ENCODE data around the gene ODC1.
"Not testable (repeated sequence)": the region's sequence is repeated elsewhere in the genome, so short reads cannot be mapped to it uniquely, and the experiment has no call there.

The ODC1 gene

DNA sequence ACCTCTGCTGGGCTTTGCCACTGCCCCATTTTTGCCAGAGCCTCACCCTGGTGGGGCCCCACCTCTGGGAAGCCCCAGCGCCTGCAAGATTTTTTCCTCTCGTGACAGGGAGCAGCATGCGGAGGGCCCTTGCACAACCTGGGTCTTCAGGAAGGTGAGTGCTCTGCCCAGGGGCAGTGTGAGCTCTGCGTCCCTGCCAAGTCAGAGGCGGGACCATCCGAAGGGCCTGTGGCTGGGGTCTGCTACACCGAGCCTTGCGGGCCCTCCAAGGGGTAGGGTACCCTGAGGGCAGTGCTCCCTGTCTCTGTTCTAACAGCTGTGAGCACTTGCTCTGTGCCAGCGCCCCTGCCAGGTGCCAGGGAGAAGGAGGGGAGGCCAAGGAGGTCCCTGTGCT, 5.8 kb upstream of the ODC1 start:
- DNase-seq (ENCODE audit: low read depth in 1 of 2, low spot score in 1 of 2): no peak

DNA sequence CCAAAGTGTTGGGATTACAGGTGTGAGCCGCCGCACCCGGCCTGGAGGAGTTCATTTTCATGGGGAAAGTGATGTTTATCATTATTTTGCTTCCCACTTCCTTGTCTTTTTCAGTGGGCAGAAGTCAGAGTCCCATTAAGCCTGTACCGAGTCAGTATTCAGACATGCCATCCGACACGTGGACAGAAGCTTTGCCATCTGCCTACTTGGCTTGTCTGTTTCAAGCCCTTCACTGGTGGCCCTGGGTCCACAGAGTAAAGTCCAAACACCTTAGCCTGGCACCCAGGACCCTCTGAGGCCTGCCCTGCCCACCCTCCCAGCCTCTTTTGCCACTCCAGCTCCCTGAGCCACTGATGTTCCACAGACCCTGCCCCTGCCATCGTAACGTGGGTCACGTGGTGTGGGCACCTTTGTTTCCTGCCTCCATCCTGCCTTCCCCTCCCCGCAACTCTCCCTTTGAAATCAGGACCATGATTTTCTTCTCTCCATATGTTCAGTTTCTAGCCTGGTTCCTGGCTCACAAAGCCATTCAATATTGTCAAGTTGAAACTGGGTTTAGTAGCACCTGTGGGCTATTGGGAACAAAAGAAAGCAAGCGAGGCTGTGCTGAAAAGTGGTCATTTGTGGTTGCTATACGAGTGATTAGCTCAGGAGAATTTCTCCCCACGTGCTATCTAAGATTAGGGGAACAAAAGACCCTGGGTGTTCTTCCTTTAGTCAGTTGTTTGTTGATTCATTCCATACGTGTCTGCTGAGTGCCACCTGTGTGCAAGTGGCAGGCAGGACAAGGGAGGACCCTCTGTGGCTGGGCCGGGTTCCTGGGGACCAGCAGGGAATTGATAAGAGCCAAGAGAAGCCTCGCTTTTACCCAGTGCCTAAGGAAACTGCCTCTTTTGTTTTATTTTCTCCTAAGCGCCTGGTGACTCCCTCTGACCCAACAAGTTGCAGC, 5.1 kb upstream of the ODC1 start:
- no peak for DNase-seq (ENCODE audit: low read depth in 1 of 2, low spot score in 1 of 2)

DNA sequence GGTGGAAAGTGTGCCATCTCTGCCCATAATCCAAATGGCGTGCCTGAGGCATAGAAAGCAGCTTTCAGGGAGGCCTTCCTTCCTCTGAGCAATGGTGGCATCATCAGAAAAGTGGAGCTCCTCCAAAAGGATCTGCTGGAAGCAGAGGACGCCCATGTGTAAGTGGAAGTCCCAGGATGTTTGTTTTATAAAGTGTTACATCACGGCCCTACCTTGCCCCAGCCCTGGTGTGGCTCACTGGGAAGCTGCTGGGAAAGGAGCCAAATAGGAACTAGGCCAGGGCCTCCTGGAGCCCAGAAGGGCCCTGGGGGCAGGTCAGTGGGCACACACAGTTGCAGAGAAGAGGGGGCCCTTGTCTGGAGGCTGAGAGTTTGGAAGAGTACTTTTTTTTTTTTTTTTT, 4.2 kb upstream of the ODC1 start:
- no peak for DNase-seq (ENCODE audit: low read depth in 1 of 2, low spot score in 1 of 2)

DNA sequence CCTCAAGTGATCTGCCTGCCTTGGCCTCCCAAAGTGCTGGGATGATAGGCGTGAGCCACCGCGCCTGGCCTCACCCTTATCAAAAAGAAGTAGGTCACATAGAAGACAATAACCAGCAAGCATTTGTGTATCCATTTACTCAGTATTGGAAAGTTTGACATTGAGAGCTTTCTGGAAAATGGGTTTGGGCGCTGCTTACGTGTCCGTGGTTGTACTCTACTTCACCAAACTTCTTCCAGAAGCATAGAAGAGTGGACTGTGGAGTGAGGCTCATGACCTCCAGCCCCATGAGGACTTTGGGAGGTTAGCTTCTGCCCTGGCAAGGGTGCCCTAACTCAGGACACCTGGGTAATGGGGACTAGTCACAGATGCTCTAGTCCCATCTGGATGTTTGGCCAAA, 3.7 kb upstream of the ODC1 start:
- no peak for DNase-seq (ENCODE audit: low read depth in 1 of 2, low spot score in 1 of 2)

DNA sequence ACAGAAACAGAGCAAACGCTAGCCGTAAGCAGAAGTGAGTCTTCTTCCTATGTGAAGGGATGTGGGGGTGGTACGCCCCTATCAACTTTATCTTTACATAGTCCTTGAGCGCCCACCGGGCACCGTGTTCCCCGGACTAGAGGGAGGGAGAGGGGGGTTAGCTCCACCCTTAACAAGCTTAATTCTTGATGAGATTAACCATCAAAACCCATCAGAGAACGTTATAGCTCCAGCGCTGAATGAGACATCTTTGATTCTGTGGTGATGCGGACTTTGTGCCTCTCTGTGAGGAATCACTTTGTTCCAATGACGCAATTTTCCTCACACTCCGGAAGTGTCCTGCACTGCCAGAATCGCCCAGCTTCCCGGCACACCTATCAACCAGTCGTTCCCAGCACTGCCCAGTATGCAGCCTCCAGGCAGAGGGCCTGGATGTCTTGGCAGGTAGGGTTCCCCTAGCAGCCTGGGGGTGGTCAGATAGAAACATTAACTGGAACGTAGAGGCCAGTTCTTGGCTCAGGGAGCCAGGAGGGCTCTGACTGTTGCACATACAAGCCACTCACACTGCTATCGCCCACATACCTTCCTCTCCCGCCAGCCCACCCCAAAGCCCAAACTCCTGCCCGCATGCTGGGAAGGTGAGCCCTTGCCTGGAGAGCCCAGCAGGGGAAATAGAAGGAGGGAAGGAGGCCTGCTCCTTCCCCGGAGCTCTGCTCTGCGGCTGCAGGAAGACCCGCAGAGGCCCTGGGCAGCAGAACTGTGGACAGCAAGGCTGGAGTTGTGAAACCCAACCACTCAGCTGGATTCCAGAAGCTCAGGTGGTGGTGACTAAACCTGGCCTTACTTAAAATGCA, 1.9 kb upstream of the ODC1 start:
- no peak for DNase-seq (ENCODE audit: low read depth in 1 of 2, low spot score in 1 of 2)

DNA sequence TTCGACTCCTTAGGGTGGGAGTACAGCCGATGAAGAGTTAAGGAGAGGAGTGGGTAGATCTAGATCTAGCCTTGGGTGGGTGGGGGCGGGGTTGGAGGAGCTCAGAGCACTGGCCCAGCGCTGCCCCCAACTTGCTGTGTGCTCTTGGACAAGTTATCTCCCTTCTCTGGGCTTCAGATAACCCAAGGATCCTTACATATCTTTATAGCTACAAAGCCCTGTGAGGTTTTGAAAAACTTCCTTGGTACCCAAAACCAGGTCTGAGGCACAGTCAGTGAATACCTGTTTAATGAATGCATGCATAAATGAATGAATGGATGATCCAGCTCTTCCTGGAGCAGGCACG, 1.3 kb upstream of the ODC1 start:
- DNase-seq (ENCODE audit: low read depth in 1 of 2, low spot score in 1 of 2): no peak

DNA sequence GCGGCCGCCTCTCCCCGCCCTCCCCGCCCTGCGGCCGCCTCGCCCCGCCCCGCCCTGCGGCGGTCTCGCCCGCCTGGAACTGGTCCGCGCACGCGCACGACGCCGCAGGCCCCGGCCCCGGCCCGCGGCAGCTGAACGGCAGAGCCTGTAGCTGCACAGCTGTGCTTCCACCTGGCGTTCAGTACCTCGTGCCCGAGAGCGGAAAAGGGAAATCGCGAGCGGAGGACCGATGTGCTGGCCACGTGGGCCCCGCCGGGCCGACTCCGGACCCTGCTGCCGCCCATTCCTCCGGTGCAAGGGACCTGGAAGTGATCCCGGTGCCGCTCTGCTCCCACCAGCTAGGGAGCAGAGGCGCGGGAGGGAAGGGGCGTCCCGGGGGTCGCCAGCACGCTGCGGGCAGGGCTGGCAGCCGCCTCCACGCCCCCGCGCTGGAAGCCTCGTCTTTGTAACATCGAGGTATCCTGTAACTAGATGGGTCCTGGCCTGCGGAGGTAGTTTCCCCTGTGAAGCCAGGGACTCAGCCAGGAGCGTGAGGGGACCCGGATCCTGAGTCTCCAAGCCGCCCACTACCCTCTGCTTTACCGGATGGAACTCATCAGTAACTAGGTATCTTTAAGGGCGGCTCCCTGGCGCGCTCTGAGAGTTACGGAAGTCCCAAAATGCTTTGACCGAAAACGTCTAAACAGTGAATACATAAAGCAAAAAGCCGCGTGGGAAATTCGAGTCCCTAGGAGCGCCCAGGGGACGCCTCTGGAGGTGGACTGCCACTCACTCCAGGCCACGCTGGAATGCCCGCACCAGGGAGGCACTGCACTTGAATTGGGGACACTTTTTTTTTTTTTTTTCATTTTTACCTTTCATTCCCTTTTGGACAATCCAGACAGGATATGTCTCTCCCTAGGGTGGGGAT, 704 bp upstream of the ODC1 start:
- peak; percentile 85 to 95 for DNase-seq (ENCODE audit: low read depth in 1 of 2, low spot score in 1 of 2)

DNA sequence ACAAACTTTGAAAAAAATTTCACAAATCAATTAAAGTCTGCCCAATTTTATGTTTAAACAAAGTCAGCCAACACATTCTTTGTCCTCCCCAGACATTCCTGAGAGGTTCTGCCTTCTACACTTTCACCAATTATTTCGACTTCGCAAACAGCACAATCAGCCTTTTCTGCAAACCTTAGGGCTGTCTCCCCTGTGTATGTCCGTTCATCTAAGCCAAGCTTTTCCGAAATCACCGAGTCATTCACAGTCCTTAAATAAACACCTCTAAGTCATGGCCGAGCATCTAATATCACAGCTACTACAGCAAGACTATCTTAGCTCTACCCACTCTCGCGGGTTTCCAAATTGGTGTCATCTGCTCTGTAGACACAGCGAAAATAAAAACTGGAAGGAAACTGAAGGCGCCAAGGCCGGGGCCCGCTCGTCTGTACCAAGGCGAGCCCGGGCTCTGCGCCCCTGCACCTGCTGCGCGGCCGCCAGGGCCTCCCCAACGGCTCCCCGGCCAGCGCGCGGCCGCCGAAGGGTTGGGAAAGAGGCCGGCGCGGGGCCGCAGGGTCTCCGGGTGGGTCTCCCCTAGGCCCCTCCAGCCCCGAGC, 730 bp downstream of the ODC1 start:
- no peak for DNase-seq (ENCODE audit: low read depth in 1 of 2, low spot score in 1 of 2)

DNA sequence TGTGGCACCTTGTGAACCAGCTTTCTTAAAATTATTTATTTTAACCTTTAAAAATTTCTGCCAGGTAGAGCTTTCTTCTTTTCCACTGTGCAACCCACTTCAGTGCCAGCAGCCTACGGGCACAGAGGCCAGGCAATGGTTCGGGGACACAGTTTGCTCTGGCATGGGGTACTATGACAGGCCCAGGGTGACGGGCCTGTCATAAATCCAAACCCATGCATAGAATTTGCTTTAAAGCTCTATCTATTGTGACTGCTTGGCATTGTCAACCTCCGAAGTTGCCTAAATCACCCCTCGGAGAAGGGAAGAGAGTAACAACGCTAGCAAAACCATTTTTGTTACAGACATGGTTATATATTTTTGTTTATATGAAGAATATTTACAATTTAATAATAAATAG, 1.5 kb downstream of the ODC1 start:
- no peak for DNase-seq (ENCODE audit: low read depth in 1 of 2, low spot score in 1 of 2)

DNA sequence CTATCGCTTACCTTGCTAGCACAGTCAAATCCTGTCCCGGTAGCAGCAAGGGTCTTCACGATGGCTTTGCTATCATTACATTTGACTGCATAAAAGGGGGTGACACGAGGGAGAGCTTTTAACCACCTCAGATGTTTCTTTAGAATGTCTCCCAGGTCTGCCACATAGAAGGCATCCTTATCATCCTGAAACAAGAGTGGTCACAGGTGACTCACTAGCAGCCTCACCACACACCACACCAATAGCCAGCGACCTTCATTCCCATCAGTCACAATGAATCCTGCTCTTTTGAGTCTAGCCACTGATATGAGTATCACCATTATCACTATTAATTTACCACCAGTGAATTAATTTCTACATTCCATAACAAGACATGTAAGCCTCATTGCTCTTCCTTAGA, 3.7 kb downstream of the ODC1 start:
- DNase-seq (ENCODE audit: low read depth in 1 of 2, low spot score in 1 of 2): no peak

DNA sequence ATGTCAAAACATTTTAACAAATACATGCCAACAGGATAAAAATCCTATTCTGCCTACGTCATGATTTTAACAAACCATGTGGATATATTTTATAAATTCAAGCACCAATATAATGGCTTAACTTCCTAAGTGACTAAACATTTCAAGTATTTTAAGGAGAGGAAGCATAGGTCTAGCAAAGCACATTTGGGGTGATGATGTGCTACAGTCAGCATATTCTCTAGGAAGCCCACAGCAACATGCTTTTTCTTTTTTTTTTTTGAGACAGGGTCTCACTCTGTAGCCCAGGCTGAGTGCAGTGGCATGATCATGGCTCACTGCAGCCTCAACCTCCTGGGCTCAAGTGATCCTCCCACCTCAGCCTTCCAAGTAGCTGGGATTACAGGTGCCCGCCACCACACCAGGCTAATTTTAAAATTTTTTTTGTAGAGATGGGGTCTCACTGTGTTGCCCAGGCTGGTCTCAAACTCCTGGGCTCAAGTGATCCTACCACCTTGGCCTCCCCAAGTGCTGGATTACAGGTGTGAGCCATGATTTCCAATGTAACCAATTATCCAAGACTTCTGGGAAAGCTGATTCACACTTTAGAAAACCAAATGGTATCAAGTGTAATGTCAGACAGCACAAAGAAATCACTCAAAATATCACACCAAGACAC, 5.5 kb downstream of the ODC1 start:
- DNase-seq (ENCODE audit: low read depth in 1 of 2, low spot score in 1 of 2): not testable (repeated sequence)

DNA sequence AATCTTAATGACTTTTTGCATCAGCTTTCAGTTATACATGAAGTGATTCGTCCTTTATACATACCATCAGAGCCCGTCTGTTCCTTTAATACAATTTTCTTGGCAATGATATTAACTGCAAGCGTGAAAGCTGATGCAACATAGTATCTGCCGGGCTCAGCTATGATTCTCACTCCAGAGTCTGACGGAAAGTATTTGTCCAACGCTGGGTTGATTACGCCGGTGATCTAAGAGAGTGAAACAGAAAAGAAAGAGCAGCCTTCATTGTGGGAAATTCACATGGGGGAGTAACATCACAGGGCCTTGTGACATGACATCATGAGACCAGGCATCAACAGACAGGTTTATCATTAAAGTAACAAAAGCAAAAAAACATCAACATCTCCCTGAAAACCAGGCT, 6.2 kb downstream of the ODC1 start:
- DNase-seq (ENCODE audit: low read depth in 1 of 2, low spot score in 1 of 2): no peak

DNA sequence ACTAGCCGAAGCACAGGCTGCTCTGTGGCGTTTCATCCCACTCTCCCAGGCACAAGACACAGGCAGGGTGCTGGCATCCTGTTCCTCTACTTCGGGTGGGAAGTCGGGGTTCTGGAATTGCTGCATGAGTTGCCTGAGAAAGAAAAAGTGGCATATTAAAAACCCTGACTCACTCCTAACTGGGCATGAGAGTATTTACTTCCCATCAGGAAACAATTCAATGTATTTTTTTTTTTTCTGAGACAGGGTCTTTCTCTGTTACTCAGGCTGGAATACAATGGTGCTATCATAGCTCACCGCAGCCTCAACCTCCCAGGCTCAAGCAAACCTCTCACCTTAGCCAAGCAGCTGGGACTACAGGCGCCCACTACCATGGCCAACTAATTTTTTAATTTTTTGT, 7.4 kb downstream of the ODC1 start:
- DNase-seq (ENCODE audit: low read depth in 1 of 2, low spot score in 1 of 2): no peak

DNA sequence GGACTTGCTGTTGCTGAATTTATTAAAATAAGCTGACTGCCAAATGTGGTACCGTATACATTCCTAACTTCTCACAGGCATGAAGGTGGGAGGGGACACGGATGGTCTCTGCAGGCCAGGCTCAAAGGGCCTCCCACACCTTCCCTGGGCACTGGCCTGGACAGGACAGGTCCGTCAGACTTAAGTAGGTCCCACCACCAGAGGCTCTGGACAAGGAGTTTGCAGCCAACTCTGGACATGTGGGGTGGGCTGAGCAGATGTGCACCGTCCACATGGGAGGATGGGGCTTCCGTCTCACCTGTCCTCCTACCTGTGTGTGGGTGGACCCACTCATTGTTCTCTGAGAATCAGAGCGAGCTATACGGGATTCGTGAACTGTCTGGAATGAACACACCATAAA, 8.2 kb downstream of the ODC1 start:
- no peak for DNase-seq (ENCODE audit: low read depth in 1 of 2, low spot score in 1 of 2)

DNA sequence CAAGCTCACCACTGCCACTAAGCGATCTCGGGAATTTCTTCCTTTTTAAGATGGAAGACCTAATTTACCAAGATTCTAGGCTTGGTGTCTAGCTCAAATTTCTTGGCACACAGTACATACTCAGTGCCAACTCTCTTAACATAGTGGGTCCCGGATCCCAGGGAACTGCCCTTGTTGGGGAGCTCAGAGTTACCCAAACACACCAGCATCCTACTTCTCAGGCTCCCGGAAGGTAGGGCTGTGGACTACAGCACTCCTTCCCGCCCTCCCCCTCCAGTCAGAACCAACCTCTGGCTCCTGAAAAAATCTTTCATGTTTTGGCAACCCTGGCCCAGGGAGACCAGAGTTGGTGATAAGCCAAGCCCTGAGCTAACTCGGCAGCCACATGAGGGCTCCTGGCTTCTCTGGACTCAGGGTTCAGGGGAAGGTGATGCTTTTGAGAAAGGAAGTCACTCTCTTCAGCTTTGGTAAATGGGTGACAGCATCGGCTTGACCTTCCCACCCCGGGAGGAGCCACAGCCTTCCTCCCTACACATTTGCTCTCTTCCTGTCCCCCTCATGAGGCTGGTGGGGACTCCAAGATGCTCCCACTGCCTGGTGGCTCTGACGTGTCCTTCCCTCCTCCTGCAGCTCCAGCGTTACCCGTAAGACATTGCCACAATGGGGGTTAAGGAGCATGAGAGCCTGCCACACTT, 8.8 kb downstream of the ODC1 start:
- no peak for DNase-seq (ENCODE audit: low read depth in 1 of 2, low spot score in 1 of 2)

DNA sequence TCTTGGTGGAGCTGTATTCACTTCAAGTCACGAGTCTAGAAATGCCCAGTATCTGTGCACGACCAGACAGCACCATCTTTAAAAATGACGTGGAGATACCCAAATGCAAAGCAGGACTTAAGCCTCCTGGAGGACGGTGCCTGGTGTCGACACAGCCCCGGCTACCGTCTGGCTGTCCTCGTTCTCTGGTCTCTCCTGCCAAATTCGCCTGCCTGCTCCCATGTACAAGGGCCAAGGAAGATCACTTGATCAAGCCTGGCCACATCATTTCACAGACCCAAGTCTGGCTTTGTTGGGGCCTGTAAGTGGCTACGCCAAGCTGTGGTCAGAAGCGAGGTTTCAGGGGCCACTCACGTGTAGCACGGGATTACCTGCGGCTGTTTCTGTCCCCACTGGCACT, 9.4 kb downstream of the ODC1 start:
- no peak for DNase-seq (ENCODE audit: low read depth in 1 of 2, low spot score in 1 of 2)

DNA sequence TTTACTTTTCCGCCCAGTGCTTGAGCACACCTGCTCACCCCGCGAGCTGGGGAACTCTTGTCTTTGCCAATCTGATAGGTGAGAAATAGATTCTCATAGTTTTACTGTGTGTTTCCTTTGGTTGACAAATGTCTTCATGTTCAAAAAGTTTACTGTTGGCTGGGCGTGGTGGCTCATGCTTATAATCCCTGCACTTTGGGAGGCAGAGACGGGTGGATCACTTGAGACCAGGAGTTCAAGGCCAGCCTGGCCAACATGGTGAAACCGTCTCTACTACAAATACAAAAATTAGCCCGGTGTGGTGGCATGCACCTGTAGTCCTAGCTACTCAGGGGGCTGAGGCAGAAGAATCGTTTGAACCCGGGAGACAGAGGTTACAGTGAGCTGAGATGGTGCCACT, 10.3 kb downstream of the ODC1 start:
- no peak for DNase-seq (ENCODE audit: low read depth in 1 of 2, low spot score in 1 of 2)

DNA sequence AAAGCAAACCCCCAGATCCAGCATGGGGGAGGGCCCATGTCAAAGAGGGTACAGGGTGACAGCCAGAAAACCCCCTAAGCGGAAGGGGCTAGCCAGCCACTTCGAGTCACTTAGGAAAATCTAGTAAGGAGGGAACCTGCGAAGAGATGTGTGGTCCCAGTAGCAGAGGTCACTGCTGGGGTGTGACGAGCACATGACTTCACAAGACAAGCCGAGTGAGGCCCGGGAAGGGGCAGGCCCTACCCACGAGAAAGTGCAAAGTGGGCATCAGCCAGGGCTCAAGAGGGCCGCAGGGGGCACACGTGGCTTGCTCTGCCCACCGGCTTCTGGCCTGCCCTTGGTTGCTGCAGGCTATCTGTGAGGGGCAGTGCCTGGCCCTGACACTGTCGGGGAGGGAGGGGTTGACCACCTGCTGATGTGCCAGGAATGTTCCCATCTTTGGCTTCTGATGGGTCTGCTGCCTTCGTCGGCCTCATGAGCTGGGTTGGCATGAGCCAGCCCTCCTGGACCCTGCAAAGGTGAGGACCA, 11.5 kb downstream of the ODC1 start:
- DNase-seq (ENCODE audit: low read depth in 1 of 2, low spot score in 1 of 2): no peak

DNA sequence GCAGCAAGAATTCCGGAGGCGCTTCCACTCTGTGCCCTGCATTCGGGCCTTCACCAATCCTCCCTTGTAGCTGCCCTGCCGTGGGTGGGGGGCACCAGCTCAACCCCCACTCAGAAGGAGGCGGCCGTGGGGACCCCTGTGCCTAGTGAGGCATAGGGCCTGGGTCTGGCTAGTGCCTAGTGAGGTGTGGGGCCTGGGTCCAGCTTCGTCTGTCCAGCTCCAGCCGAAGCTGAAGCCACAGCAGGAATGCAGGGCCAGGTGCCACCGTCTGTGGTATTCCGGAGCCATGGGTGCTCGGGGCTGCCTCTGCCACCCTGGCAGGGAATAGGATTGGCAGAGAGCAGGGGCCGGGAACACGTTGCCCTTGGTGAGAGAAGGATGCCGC, 12.3 kb downstream of the ODC1 start:
- no peak for DNase-seq (ENCODE audit: low read depth in 1 of 2, low spot score in 1 of 2)
